Prostate gland (tissue), 2 donors: ENCODE measurements around the gene CYP2E1. TPM values are rescaled to one million over a fixed set of nuclear protein-coding genes. Genes with fewer than 3 reads are reported as not detected.
"Not testable (repeated sequence)": the region's sequence is repeated elsewhere in the genome, so short reads cannot be mapped to it uniquely, and the experiment has no call there.

Experiments used
- DNase-seq: peaks from one replicate; pipeline ENCODE4 v3.0.0-alpha.2; 2019; ENCODE audit warnings: low spot score
- H3K27ac ChIP-seq, 2 donors: fragments of 200-600 bp; sonication (generic); 2 replicates each; pipeline ENCODE4 v1.5.1; 2017 to 2019
- H3K27me3 ChIP-seq: fragments of 200-600 bp; sonication (generic); replicated peaks from 2 replicates; pipeline ENCODE4 v1.5.1; 2019; ENCODE audit not compliant: insufficient read depth
- H3K36me3 ChIP-seq, 2 donors: fragments of 200-600 bp; sonication (generic); 1 replicate in 1 of 2; 2 replicates in 1 of 2; pipeline versions ENCODE4 v1.5.1 to v1.8.1; 2017 to 2019
- H3K4me1 ChIP-seq: fragments of 200-600 bp; sonication (generic); replicated peaks from 2 replicates; pipeline ENCODE4 v1.5.1; 2019
- H3K4me3 ChIP-seq, 2 donors: fragments of 200-600 bp; sonication (generic); 2 replicates each; pipeline ENCODE4 v1.5.1; 2017 to 2019
- H3K9me3 ChIP-seq: fragments of 200-600 bp; sonication (generic); 2 replicates; pipeline ENCODE4 v1.5.1; 2017
- POLR2A ChIP-seq: fragments of 450-650 bp; IDR thresholded peaks from one replicate; pipeline ENCODE4 v1.6.1; 2016; ENCODE audit warnings: antibody characterized with exemption, mild to moderate bottlenecking
- POLR2AphosphoS5 ChIP-seq: sonication (generic); formaldehyde crosslinking; IDR thresholded peaks from one replicate; pipeline ENCODE4 v1.6.1; 2017; ENCODE audit warnings: antibody characterized with exemption
- WGBS: methylation state at CpG from one replicate; pipeline ENCODE4 v1.1.5; 2018; 5-methylcytosine and 5-hydroxymethylcytosine counted together
- intact Hi-C: fragments of 100-400 bp; cut with DNase I; formaldehyde crosslinking; loops from one replicate; pipeline ENCODE4 v1.14.2; 2022
- total RNA-seq, 2 donors: library from RNA; depleted of rRNA; stranded (reverse); fragments of >200 nt; gene quantifications; one replicate each; pipeline ENCODE4 v1.1.0, GENCODE V29; 2016
- TF ChIP-seq, protein P1 (sequence below), 4 experiments: fragments of 200-600 bp in 2 of 4; fragments of 450-650 bp in 2 of 4; sonication (generic) in 2 of 4; IDR thresholded peaks; 1 replicate in 3 of 4; 2 replicates in 1 of 4; pipeline ENCODE4 v1.5.1; 2016 to 2019; ENCODE audit warnings: antibody characterized with exemption in 4 of 4, mild to moderate bottlenecking in 2 of 4, moderate library complexity in 2 of 4

Gene CYP2E1
- total RNA-seq, 2 donors from 2014 or later: 3.7 to 8.1 TPM

DNA sequence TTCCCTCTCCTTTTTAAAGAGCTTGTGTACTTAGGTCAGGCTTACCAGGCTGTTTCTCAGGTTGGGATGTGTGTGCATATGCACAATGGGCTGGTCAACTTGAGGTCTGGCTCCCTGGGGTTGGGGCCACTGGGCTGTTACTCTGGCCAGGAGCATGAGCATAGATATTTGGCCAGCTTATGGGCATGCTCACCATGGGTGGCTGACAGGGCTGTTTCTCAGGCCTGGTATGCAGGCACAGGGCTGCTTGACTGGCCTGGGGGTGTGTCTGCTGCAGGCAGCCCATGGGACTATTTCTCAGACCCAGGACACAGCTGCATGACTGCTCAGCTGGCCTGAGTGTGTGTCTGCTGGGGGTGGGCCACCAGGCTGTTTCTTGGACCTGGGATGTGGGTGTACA lies 38.8 kb upstream of the CYP2E1 start:
- no peak for DNase-seq
- intact Hi-C loops: no loop called here
- no peaks in the 10 kb centered on the region for H3K9me3 ChIP-seq

DNA sequence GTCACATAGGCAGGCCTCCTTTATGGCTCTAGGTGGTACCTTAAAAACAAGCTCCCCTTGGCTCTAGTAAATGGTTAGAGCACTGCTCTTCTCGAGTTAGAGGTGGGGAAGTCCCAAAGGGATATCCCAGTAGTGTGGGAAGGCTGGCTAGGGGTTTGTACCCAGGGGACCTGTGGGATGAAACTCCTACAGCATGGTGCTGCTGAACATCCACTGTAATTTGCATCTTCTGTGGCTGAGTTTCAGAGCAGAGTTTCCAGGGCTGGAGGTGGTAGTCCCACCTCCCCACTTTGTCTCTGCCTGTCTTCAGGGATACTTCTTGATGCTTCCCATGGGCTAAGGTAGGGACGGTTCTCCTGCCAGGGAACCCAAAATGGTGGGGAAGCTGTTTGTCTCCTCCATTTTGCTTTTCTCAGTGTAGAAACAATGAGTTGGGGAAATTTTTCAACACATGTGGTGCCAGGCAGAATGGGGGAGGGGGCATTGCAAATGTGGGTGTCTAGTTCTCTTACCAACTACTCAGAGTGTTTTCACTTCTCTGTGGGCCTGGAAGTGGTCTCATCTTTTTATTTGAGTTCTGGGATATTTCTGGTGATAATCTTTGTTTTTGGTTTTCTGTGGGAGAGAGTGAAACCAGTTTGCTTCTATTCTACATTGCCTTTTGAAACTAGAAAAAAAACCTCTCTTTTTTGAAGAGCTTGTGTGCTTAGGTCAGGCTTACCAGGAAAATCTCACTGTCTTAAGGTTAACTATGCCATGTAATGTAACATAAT lies 37.2 kb upstream of the CYP2E1 start:
- WGBS: 45% methylated on average over 2 of the region's 2 CpGs
- no peak overlapping the region for H3K4me3 ChIP-seq
- no peaks in the 10 kb centered on the region for H3K9me3 ChIP-seq
- H3K27ac ChIP-seq: no peak overlapping the region
- no peak for TF ChIP-seq POLR2A
- TF ChIP-seq, protein P1, sequence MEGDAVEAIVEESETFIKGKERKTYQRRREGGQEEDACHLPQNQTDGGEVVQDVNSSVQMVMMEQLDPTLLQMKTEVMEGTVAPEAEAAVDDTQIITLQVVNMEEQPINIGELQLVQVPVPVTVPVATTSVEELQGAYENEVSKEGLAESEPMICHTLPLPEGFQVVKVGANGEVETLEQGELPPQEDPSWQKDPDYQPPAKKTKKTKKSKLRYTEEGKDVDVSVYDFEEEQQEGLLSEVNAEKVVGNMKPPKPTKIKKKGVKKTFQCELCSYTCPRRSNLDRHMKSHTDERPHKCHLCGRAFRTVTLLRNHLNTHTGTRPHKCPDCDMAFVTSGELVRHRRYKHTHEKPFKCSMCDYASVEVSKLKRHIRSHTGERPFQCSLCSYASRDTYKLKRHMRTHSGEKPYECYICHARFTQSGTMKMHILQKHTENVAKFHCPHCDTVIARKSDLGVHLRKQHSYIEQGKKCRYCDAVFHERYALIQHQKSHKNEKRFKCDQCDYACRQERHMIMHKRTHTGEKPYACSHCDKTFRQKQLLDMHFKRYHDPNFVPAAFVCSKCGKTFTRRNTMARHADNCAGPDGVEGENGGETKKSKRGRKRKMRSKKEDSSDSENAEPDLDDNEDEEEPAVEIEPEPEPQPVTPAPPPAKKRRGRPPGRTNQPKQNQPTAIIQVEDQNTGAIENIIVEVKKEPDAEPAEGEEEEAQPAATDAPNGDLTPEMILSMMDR (IDR thresholded peaks at IDR 0.05): no peak
- no peak for TF ChIP-seq POLR2AphosphoS5
- H3K36me3 ChIP-seq: no peaks in the 10 kb centered on the region
- H3K4me1 ChIP-seq: no peaks in the 10 kb centered on the region
- H3K27me3 ChIP-seq: no peaks in the 10 kb centered on the region
- intact Hi-C loops: no loop called here
- DNase-seq: no peak

More for the DNA sequence above, 38.8 kb upstream of the CYP2E1 start:
- Histone ChIP-seq H3K36me3 (no peaks in the 10 kb centered on the region), H3K4me1 (no peaks in the 10 kb centered on the region), H3K4me3 (no peak overlapping the region), H3K27me3 (no peaks in the 10 kb centered on the region), H3K27ac (no peak overlapping the region)
- TF ChIP-seq POLR2A (no peak), POLR2AphosphoS5 (no peak)
- TF ChIP-seq, protein P1 (IDR thresholded peaks at IDR 0.05): no peak

DNA sequence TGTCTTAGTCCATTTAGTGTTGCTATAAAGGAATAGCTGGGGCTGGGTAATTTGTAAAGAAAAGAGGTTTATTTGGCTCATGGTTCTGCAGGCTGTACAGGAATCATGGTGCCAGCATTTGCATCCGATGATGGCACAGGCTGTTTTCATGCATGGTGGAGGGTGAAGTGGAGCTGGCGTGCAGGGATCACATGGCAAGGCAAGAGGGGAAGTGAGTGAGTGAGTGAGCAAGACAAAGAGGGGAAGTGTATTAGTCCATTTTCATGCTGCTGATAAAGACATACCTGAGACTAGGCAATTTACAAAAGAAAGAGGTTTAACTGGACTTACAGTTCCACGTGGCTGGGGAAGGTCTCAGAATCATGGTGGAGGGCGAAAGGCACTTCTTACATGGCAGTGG lies 33.6 kb upstream of the CYP2E1 start:
- WGBS: 75% methylated on average over 4 of the region's 4 CpGs
- intact Hi-C loops: not testable (repeated sequence)

DNA sequence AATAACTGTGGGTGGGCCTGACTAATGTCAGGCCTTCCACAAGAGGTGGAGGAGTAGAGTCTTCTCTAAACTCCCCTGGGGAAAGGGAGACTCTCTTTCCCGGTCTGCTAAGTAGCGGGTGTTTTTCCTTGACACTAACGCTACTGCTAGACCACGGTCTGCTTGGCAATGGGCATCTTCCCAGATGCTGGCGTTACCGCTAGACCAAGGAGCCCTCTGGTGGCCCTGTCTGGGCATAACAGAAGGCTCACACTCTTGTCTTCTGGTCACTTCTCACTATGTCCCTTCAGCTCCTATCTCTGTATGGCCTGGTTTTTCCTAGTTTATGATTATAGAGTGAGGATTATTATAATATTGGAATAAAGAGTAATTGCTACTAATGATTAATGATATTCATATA lies 29.8 kb upstream of the CYP2E1 start:
- H3K4me3 ChIP-seq, H3K9me3 ChIP-seq, H3K27me3 ChIP-seq, H3K4me1 ChIP-seq, H3K27ac ChIP-seq, intact Hi-C loops, H3K36me3 ChIP-seq, DNase-seq: not testable (repeated sequence)
- WGBS: 57% methylated on average over 6 of the region's 6 CpGs
- TF ChIP-seq, protein P1 (IDR thresholded peaks at IDR 0.05): peak in 2 of 4 experiments; percentile 13 to 30

More for the DNA sequence above, 33.6 kb upstream of the CYP2E1 start:
- H3K27ac ChIP-seq, H3K9me3 ChIP-seq, H3K4me3 ChIP-seq, DNase-seq, H3K36me3 ChIP-seq, H3K27me3 ChIP-seq, H3K4me1 ChIP-seq: not testable (repeated sequence)

DNA sequence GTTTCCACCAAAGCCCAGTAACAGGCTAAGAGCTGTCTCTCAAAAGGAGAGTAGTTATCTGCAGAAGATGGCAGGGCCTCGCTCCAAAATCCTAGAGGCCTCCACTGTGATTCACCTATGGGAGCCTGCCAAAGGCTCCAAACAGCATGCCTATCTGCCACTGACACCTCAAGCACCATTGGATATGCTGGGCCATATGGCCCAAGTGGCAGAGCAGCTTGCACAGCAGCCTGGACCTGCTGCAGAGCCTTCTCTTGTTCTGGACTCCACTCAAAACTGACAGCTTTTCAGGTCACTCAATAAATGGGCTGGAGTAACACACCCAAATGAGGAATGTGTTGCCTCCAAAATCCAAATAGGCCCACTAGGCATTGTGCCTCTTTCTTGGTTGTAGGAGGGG lies 28.0 kb upstream of the CYP2E1 start:
- H3K36me3 ChIP-seq, intact Hi-C loops: not testable (repeated sequence)

DNA sequence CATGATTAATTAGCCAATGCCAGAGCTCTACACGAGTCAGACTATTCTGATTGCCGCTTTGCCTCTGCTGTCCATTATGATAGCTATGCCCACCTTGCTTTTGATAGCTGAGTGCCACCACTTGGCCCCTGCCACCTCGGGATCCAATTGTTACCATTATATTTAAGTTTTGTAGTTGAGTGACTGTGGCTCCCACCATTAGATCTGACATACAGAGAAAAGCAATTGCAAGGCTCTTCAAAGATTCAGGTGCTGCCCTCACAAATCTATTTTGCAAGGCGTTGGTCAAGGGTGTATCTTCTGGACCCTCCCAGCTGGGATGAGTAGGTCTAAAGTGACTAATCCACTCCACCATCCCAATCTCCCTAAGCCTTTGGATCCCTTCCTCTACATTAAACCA lies 26.3 kb upstream of the CYP2E1 start:
- H3K27ac ChIP-seq, H3K9me3 ChIP-seq, intact Hi-C loops, H3K4me1 ChIP-seq, DNase-seq, H3K36me3 ChIP-seq, H3K4me3 ChIP-seq, H3K27me3 ChIP-seq: not testable (repeated sequence)
- 62% methylated on average over 4 of the region's 4 CpGs for WGBS

More for the DNA sequence above, 28.0 kb upstream of the CYP2E1 start:
- H3K4me1 ChIP-seq, DNase-seq, H3K4me3 ChIP-seq, H3K27me3 ChIP-seq, H3K27ac ChIP-seq, H3K9me3 ChIP-seq: not testable (repeated sequence)
- 88% methylated on average over 1 of the region's 1 CpG for WGBS
